ENCODE data around the gene TRIM54. TPM values are rescaled to one million over a fixed set of nuclear protein-coding genes. Genes with fewer than 3 reads are reported as not detected.

TRIM54 gene
- total and polyA plus RNA-seq, 2 of the 8 experiments (the other 6 are each of a cell fraction or from before 2014, with no cell fraction given) = 3.9 to 5.8 TPM

DNA sequence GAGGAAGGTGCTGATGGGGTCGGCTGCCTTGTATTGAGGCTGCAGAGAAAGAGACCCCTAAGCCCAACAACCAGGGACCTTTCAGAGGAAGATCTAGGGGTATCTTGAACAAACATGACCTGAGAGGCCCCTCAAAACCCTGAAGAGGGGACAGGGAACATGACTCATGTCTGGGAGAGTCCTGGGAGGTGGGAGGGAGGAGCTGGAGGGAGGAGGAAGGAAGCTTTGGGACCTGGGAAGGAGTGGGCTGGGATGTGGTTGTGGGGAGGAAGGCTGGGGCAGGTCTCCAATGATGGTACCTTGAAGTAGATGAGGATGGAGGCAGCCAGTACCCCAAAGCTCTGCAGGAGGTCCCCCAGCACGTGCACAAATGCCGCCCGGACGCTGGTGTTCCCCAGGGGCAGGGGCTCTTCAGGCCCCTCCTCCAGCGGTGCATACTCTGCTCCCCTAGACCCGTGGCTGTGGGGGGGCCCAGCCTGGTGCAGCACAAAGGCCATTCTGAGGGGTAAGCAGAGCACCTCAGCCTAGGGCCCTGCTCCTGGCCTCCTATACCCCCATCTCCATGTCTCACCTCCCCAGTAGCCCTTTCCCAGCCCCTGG is 25.3 kb upstream of the TRIM54 start (continued):
- TF ChIP-seq, protein P1, sequence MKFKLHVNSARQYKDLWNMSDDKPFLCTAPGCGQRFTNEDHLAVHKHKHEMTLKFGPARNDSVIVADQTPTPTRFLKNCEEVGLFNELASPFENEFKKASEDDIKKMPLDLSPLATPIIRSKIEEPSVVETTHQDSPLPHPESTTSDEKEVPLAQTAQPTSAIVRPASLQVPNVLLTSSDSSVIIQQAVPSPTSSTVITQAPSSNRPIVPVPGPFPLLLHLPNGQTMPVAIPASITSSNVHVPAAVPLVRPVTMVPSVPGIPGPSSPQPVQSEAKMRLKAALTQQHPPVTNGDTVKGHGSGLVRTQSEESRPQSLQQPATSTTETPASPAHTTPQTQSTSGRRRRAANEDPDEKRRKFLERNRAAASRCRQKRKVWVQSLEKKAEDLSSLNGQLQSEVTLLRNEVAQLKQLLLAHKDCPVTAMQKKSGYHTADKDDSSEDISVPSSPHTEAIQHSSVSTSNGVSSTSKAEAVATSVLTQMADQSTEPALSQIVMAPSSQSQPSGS (IDR thresholded peaks at IDR 0.05; ENCODE audit: low read length) = no peak
- no peak for TF ChIP-seq JUND (IDR thresholded peaks at IDR 0.05; ENCODE audit: low read length)
- TF ChIP-seq JUN (IDR thresholded peaks at IDR 0.05; ENCODE audit: low read depth, low read length) = no peak
- TF ChIP-seq RBBP5 (IDR thresholded peaks at IDR 0.05; ENCODE audit: borderline replicate concordance, low read depth, low read length) = no peak
- no peak for TF ChIP-seq SP4 (IDR thresholded peaks at IDR 0.05; ENCODE audit: low read length)

Data from H1 (cell line).